Measurements from ENCODE around the gene DHRS7C.

Gene DHRS7C

GRCh38 chr17:9729735-9730420, 61.5 kb downstream of the DHRS7C start:
- no peak for TF ChIP-seq CTCF (IDR thresholded peaks at IDR 0.05; ENCODE audit: low read depth, low read length, missing control alignments)
- DNase-seq (ENCODE audit: extremely low read depth, low read depth), result no peak
- H3K4me3 ChIP-seq (replicated peaks; ENCODE audit: low read depth, low read length), result no peak overlapping the region

GRCh38 chr17:9729034-9729650, 62.2 kb downstream of the DHRS7C start:
- TF ChIP-seq CTCF (IDR thresholded peaks at IDR 0.05; ENCODE audit: low read depth, low read length, missing control alignments), result peak; percentile 99
- peak; percentile 35 for DNase-seq (ENCODE audit: extremely low read depth, low read depth)
- no peak overlapping the region for H3K4me3 ChIP-seq (replicated peaks; ENCODE audit: low read depth, low read length)

GRCh38 chr17:9728564-9728963, 62.8 kb downstream of the DHRS7C start:
- no peak for DNase-seq (ENCODE audit: extremely low read depth, low read depth)
- no peak for TF ChIP-seq CTCF (IDR thresholded peaks at IDR 0.05; ENCODE audit: low read depth, low read length, missing control alignments)
- no peak overlapping the region for H3K4me3 ChIP-seq (replicated peaks; ENCODE audit: low read depth, low read length)

- TF ChIP-seq CTCF (IDR thresholded peaks at IDR 0.05; ENCODE audit: low read depth, low read length, missing control alignments), result no peak
- H3K4me3 ChIP-seq (replicated peaks; ENCODE audit: low read depth, low read length), result no peak overlapping the region
- DNase-seq (ENCODE audit: extremely low read depth, low read depth), result no peak
These were observed 63.4 kb downstream of the DHRS7C start for GRCh38 chr17:9728005-9728404.

- DNase-seq (ENCODE audit: extremely low read depth, low read depth), result no peak
- no peak for TF ChIP-seq CTCF (IDR thresholded peaks at IDR 0.05; ENCODE audit: low read depth, low read length, missing control alignments)
- H3K4me3 ChIP-seq (replicated peaks; ENCODE audit: low read depth, low read length), result no peak overlapping the region
These were observed 65.1 kb downstream of the DHRS7C start for GRCh38 chr17:9726291-9726690.

- DNase-seq (ENCODE audit: extremely low read depth, low read depth), result no peak
- peak; percentile 4 for TF ChIP-seq CTCF (IDR thresholded peaks at IDR 0.05; ENCODE audit: low read depth, low read length, missing control alignments)
- H3K4me3 ChIP-seq (replicated peaks; ENCODE audit: low read depth, low read length), result no peak overlapping the region
These were observed 65.8 kb downstream of the DHRS7C start for GRCh38 chr17:9725575-9725974.

Measured in HFF-Myc (cell line).